H1 (cell line): ENCODE results near the gene TSPY4. TPM values are rescaled to one million over a fixed set of nuclear protein-coding genes. Genes with fewer than 3 reads are reported as not detected.
"Not testable (repeated sequence)": the region's sequence is repeated elsewhere in the genome, so short reads cannot be mapped to it uniquely, and the experiment has no call there.

Experiments
- CTCF ChIA-PET: fragments of 300-600 bp; sonication (Branson Sonifier 250); formaldehyde crosslinking; loops from one replicate; lab custom pipeline; 2021; ENCODE audit not compliant: partially characterized antibody; lab: Charles Lee
- POLR2A ChIA-PET: fragments of 300-600 bp; sonication (Branson Sonifier 250); formaldehyde crosslinking; loops from one replicate; lab custom pipeline; 2021; ENCODE audit warnings: inconsistent platforms; ENCODE audit not compliant: partially characterized antibody; lab: Charles Lee
- DNase-seq, 2 experiments: peaks; one replicate each; pipeline versions ENCODE4 v3.0.0 to v3.0.0-alpha.2; 2010 to 2022; ENCODE audit warnings: low spot score in 2 of 2, low read depth in 1 of 2, mixed read lengths in 1 of 2
- FAIRE-seq: peaks from 2 replicates; lab custom pipeline; 2011; peaks lifted over from hg19 to GRCh38; lab: Jason Lieb, UNC
- H2AFZ ChIP-seq: 2 replicates; pipeline ENCODE4 v1.8.1; 2012; ENCODE audit warnings: low read length, inconsistent platforms
- H2AK5ac ChIP-seq: 2 replicates; pipeline ENCODE4 v1.6.1; 2013; ENCODE audit warnings: low read depth, low read length
- H2BK120ac ChIP-seq: replicated peaks from 2 replicates; pipeline ENCODE3; 2013; ENCODE audit warnings: low read depth, low read length, inconsistent platforms
- H2BK12ac ChIP-seq: 2 replicates; pipeline ENCODE4 v1.6.1; 2013; ENCODE audit warnings: low read depth, low read length
- H2BK15ac ChIP-seq: 2 replicates; pipeline ENCODE4 v1.6.1; 2013; ENCODE audit warnings: low read length
- H2BK20ac ChIP-seq: 2 replicates; pipeline ENCODE4 v1.6.1; 2013; ENCODE audit warnings: low read length
- H2BK5ac ChIP-seq: 2 replicates; pipeline ENCODE4 v1.6.1; 2013; ENCODE audit warnings: low read depth, low read length
- H3K14ac ChIP-seq: 2 replicates; pipeline ENCODE4 v1.6.1; 2013; ENCODE audit warnings: inconsistent platforms; ENCODE audit not compliant: insufficient read length
- H3K18ac ChIP-seq: 2 replicates; pipeline ENCODE4 v1.6.1; 2013; ENCODE audit warnings: low read length; ENCODE audit errors: extremely low read depth
- H3K23ac ChIP-seq: 2 replicates; pipeline ENCODE4 v1.6.1; 2013; ENCODE audit warnings: inconsistent platforms; ENCODE audit not compliant: insufficient read length
- H3K23me2 ChIP-seq: 2 replicates; pipeline ENCODE4 v1.6.1; 2013; ENCODE audit warnings: low read depth, low read length
- H3K27ac ChIP-seq: 2 replicates; pipeline ENCODE4 v1.6.1; 2011; ENCODE audit warnings: low read depth, low read length, inconsistent platforms
- H3K27me3 ChIP-seq, 4 experiments: replicated peaks in 1 of 4; 1 replicate in 1 of 4; 2 replicates in 3 of 4; pipeline versions ENCODE4 v1.6.1 to v1.8.1; 2011 to 2013; ENCODE audit warnings: low read length in 3 of 4, mild to moderate bottlenecking in 3 of 4, inconsistent platforms in 2 of 4, mixed read lengths in 2 of 4, moderate library complexity in 1 of 4; ENCODE audit not compliant: control insufficient read depth in 3 of 4, insufficient read depth in 3 of 4; ENCODE audit errors: extremely low read depth in 1 of 4
- H3K36me3 ChIP-seq, 4 experiments: 2 replicates each; pipeline versions ENCODE4 v1.6.1 to v1.8.1; 2011 to 2013; ENCODE audit warnings: mild to moderate bottlenecking in 4 of 4, low read length in 3 of 4, moderate library complexity in 2 of 4, control low read depth in 1 of 4, inconsistent platforms in 1 of 4; ENCODE audit not compliant: insufficient read depth in 4 of 4, control insufficient read depth in 2 of 4
- H3K4ac ChIP-seq: replicated peaks from 2 replicates; pipeline ENCODE3; 2013; ENCODE audit warnings: low read length, low read depth, mixed read lengths, inconsistent platforms; ENCODE audit not compliant: insufficient read length
- H3K4me1 ChIP-seq, 4 experiments: replicated peaks in 1 of 4; 1 replicate in 1 of 4; 2 replicates in 3 of 4; pipeline versions ENCODE4 v1.6.1 to v1.8.1; 2011 to 2013; ENCODE audit warnings: low read length in 3 of 4, inconsistent platforms in 2 of 4, mixed read lengths in 1 of 4; ENCODE audit not compliant: insufficient read depth in 4 of 4, control insufficient read depth in 3 of 4
- H3K4me2 ChIP-seq, 2 experiments: 2 replicates each; pipeline versions ENCODE4 v1.6.1 to v1.8.1; 2011 to 2013; ENCODE audit warnings: low read depth in 2 of 2, low read length in 2 of 2, control low read depth in 1 of 2, inconsistent platforms in 1 of 2, mild to moderate bottlenecking in 1 of 2; ENCODE audit not compliant: insufficient read depth in 1 of 2
- H3K4me3 ChIP-seq, 4 experiments: fragments of 200-600, 300-600 bp in 1 of 4; sonication (generic), shearing (Covaris generic), sonication (Bioruptor Twin) in 1 of 4; 2 replicates each; pipeline versions ENCODE4 v1.5.1 to v1.8.1; 2011 to 2016; ENCODE audit warnings: low read length in 4 of 4, low read depth in 3 of 4, control low read depth in 2 of 4, inconsistent platforms in 2 of 4, mild to moderate bottlenecking in 2 of 4, mixed read lengths in 1 of 4, moderate library complexity in 1 of 4; ENCODE audit not compliant: insufficient read depth in 2 of 4; ENCODE audit errors: extremely low read depth in 1 of 4
- H3K56ac ChIP-seq: replicated peaks from 2 replicates; pipeline ENCODE3; 2013; ENCODE audit warnings: low read depth, mild to moderate bottlenecking, mixed read lengths, low read length, inconsistent platforms; ENCODE audit not compliant: insufficient read length
- H3K79me1 ChIP-seq: 2 replicates; pipeline ENCODE4 v1.6.1; 2013; ENCODE audit warnings: low read depth, low read length, control low read depth
- H3K79me2 ChIP-seq, 2 experiments: 2 replicates each; pipeline versions ENCODE4 v1.6.1 to v1.8.1; 2012 to 2013; ENCODE audit warnings: low read length in 2 of 2, mild to moderate bottlenecking in 2 of 2, inconsistent platforms in 1 of 2; ENCODE audit not compliant: insufficient read depth in 2 of 2, control insufficient read depth in 1 of 2
- H3K9ac ChIP-seq, 4 experiments: replicated peaks in 1 of 4; 1 replicate in 1 of 4; 2 replicates in 3 of 4; pipeline versions ENCODE4 v1.6.1 to v1.8.1; 2011 to 2013; ENCODE audit warnings: low read depth in 3 of 4, low read length in 3 of 4, control low read depth in 2 of 4, mild to moderate bottlenecking in 2 of 4, moderate library complexity in 2 of 4, inconsistent platforms in 1 of 4; ENCODE audit errors: extremely low read depth in 1 of 4
- H3K9me3 ChIP-seq, 2 experiments: 2 replicates each; pipeline versions ENCODE4 v1.6.1 to v1.8.1; 2012 to 2013; ENCODE audit warnings: mild to moderate bottlenecking in 2 of 2, moderate library complexity in 2 of 2, control low read depth in 1 of 2, inconsistent platforms in 1 of 2, low read depth in 1 of 2, low read length in 1 of 2, mixed read lengths in 1 of 2; ENCODE audit not compliant: insufficient read depth in 2 of 2
- H4K20me1 ChIP-seq, 2 experiments: replicated peaks in 1 of 2; 2 replicates each; pipeline versions ENCODE3 to v1.8.1; 2011 to 2013; ENCODE audit warnings: inconsistent platforms in 2 of 2, low read length in 2 of 2, mild to moderate bottlenecking in 1 of 2; ENCODE audit not compliant: insufficient read depth in 2 of 2, control insufficient read depth in 1 of 2
- H4K5ac ChIP-seq: 2 replicates; pipeline ENCODE4 v1.6.1; 2013; ENCODE audit warnings: low read length, low read depth, mixed read lengths, inconsistent platforms; ENCODE audit not compliant: insufficient read length
- H4K8ac ChIP-seq: 2 replicates; pipeline ENCODE4 v1.8.0; 2013; ENCODE audit warnings: mild to moderate bottlenecking, moderate library complexity, low read length, inconsistent platforms; ENCODE audit not compliant: insufficient read depth; ENCODE audit errors: extremely low read depth
- H4K91ac ChIP-seq: replicated peaks from 2 replicates; pipeline ENCODE3; 2013; ENCODE audit warnings: low read length, mixed read lengths, inconsistent platforms; ENCODE audit not compliant: insufficient read length
- WGBS, 2 experiments: shearing (Covaris generic) in 1 of 2; methylation state at CpG; one replicate each; pipeline versions ENCODE4 v1.1.6 to v1.1.7; 2013 to 2015; ENCODE audit warnings: low lambda C conversion rate in 2 of 2, mixed read lengths in 2 of 2, inconsistent platforms in 1 of 2, low coverage in 1 of 2, missing lambda C conversion rate in 1 of 2; ENCODE audit not compliant: insufficient replicate concordance in 2 of 2, insufficient coverage in 1 of 2, insufficient read length in 1 of 2; ENCODE audit errors: extremely low coverage in 1 of 2, missing lambda C conversion rate in 1 of 2; 5-methylcytosine and 5-hydroxymethylcytosine counted together
- long read RNA-seq, 2 experiments: library from RNA in 1 of 2; library from capped mRNA in 1 of 2; stranded (forward); transcript quantifications; one replicate each; pipeline ENCODE4 v2.0.0, GENCODE V29; 2021; ENCODE audit warnings: inconsistent platforms in 1 of 2
- polyA minus RNA-seq, 3 experiments: library from RNA; depleted of rRNA, polyadenylated mRNA; stranded (reverse); fragments of >200 nt; gene quantifications; 1 replicate in 2 of 3; 2 replicates in 1 of 3; pipeline ENCODE4 v1.2.3, GENCODE V29; 2011
- polyA plus RNA-seq, 7 experiments: library from polyadenylated mRNA; depleted of rRNA in 3 of 7; stranded (reverse) in 5 of 7; unstranded in 2 of 7; fragments of >200 nt in 5 of 7; fragments of 200-250 nt in 2 of 7; gene quantifications; 1 replicate in 5 of 7; 2 replicates in 1 of 7; 4 replicates in 1 of 7; pipeline versions ENCODE4 v1.2.1 to v1.2.3, GENCODE V29; 2011 to 2013; ENCODE audit warnings: missing spikeins in 2 of 7, mixed read lengths in 2 of 7
- total RNA-seq: library from RNA; stranded (reverse); fragmentation: NEBNext Ultra II Directional; extraction: Animal tissue kit (Norgen Biotek cat#: 25700); gene quantifications from 2 replicates; pipeline ENCODE4 v1.2.1, GENCODE V29; 2021

TSPY4 gene
- total RNA-seq (not detected in 2 replicates), polyA plus RNA-seq (2011; rRNA removed) (not detected in 2 replicates), polyA minus RNA-seq (2011; rRNA and poly(A)+ RNA removed) (not detected in 2 replicates)
- not detected for polyA plus RNA-seq (2011; cell fraction: cytosol; rRNA removed)
- not detected for polyA plus RNA-seq (2011; cell fraction: nucleus; rRNA removed)
- polyA plus RNA-seq (2012, experiment 1 of 2): not detected in 4 replicates
- polyA plus RNA-seq (2012, experiment 2 of 2): not detected
- polyA plus RNA-seq (2013, experiment 1 of 2): not detected
- not detected for polyA plus RNA-seq (2013, experiment 2 of 2)
- not detected for polyA minus RNA-seq (2011; cell fraction: cytosol; rRNA and poly(A)+ RNA removed)
- not detected for polyA minus RNA-seq (2011; cell fraction: nucleus; rRNA and poly(A)+ RNA removed)
- long read RNA-seq, experiment 1: 0 reads
- long read RNA-seq, experiment 2: 0 reads

GRCh38 chrY:9337164-9337563 is at the start of gene TSPY4:
Gene TSPY4, plus strand, starts transcription at chrY:9337464. Its CDS starts 46 bp downstream, at chrY:9337510.
- H3K4ac ChIP-seq, H3K23ac ChIP-seq, H4K5ac ChIP-seq, H3K56ac ChIP-seq, H2BK5ac ChIP-seq, H2AK5ac ChIP-seq, H3K9ac ChIP-seq, H4K91ac ChIP-seq, H3K23me2 ChIP-seq, H4K8ac ChIP-seq, H3K79me2 ChIP-seq, H4K20me1 ChIP-seq, H2BK120ac ChIP-seq, H3K79me1 ChIP-seq, H3K18ac ChIP-seq, H2BK12ac ChIP-seq, H3K36me3 ChIP-seq, DNase-seq, H3K4me2 ChIP-seq, H2AFZ ChIP-seq, H3K4me3 ChIP-seq, H3K4me1 ChIP-seq, H3K14ac ChIP-seq, H3K27ac ChIP-seq, FAIRE-seq, H3K27me3 ChIP-seq, H2BK15ac ChIP-seq, CTCF ChIA-PET, POLR2A ChIA-PET, H2BK20ac ChIP-seq: not testable (repeated sequence)
- no CpG with 5 or more reads among the region's 26 CpGs for WGBS, 2 experiments
- H3K9me3 ChIP-seq: peaks cover 0 to 14% of the 10 kb centered on the region in 2 experiments; a peak in 2 of 4 replicates
